HG03469 (cell line): ENCODE data around the gene FGF13.

Experiments used
- ATAC-seq: cut with Tn5 transposase; IDR thresholded peaks from one replicate; pipeline ENCODE4 v1.9.1; 2021; ENCODE audit warnings: mild to moderate bottlenecking, moderate library complexity, moderate number of reproducible peaks; ENCODE audit not compliant: unreplicated experiment

The FGF13 gene

GRCh38 chrX:138711399-138712347 lies at the start of gene FGF13:
FGF13 (minus strand) TSS chrX:138711717; CDS start chrX:138711003, 714 bp downstream.
- no peak for ATAC-seq

GRCh38 chrX:138759217-138759943 lies 47.9 kb upstream of the FGF13 start:
- ATAC-seq, result no peak

- ATAC-seq, result no peak
Measured at GRCh38 chrX:138756234-138756633, 44.7 kb upstream of the FGF13 start.

- ATAC-seq, result no peak
Measured at GRCh38 chrX:138754861-138755260, 43.3 kb upstream of the FGF13 start.

- no peak for ATAC-seq
Measured at GRCh38 chrX:138748480-138748879, 37.0 kb upstream of the FGF13 start.

- ATAC-seq, result no peak
Measured at GRCh38 chrX:138745196-138745595, 33.7 kb upstream of the FGF13 start.

- no peak for ATAC-seq
Measured at GRCh38 chrX:138742217-138742616, 30.7 kb upstream of the FGF13 start.

- no peak for ATAC-seq
Measured at GRCh38 chrX:138740341-138740740, 28.8 kb upstream of the FGF13 start.

- no peak for ATAC-seq
Measured at GRCh38 chrX:138723301-138723700, 11.8 kb upstream of the FGF13 start.

- no peak for ATAC-seq
Measured at GRCh38 chrX:138719396-138719795, 7.9 kb upstream of the FGF13 start.

- ATAC-seq, result no peak
Measured at GRCh38 chrX:138718941-138719340, 7.4 kb upstream of the FGF13 start.

- ATAC-seq, result no peak
Measured at GRCh38 chrX:138710866-138711341, 613 bp downstream of the FGF13 start.

GRCh38 chrX:138709886-138710791 lies 1.4 kb downstream of the FGF13 start:
- no peak for ATAC-seq

GRCh38 chrX:138708268-138708667 lies 3.2 kb downstream of the FGF13 start:
- no peak for ATAC-seq

- no peak for ATAC-seq
Measured at GRCh38 chrX:138704596-138704995, 6.9 kb downstream of the FGF13 start.

- no peak for ATAC-seq
Measured at GRCh38 chrX:138704101-138704500, 7.4 kb downstream of the FGF13 start.

- ATAC-seq, result no peak
Measured at GRCh38 chrX:138692591-138692990, 18.9 kb downstream of the FGF13 start.

- no peak for ATAC-seq
Measured at GRCh38 chrX:138691186-138691585, 20.3 kb downstream of the FGF13 start.

- ATAC-seq, result no peak
Measured at GRCh38 chrX:138690591-138690990, 20.9 kb downstream of the FGF13 start.

GRCh38 chrX:138683600-138683999 lies 27.9 kb downstream of the FGF13 start:
- no peak for ATAC-seq

- no peak for ATAC-seq
Measured at GRCh38 chrX:138669693-138670092, 41.8 kb downstream of the FGF13 start.
